Sigmoid colon (tissue), 7 donors: ENCODE results near the gene XYLT1. TPM values are rescaled to one million over a fixed set of nuclear protein-coding genes. Genes with fewer than 3 reads are reported as not detected.

ENCODE experiments used
- DNase-seq: peaks from one replicate; pipeline ENCODE4 v3.0.0-alpha.2; 2019
- H3K27ac ChIP-seq, 4 donors: fragments of 200-600 bp; sonication (generic); one replicate each; pipeline ENCODE4 v1.5.1; 2016 to 2019; ENCODE audit warnings: mild to moderate bottlenecking in 1 of 4
- H3K27me3 ChIP-seq, 3 donors: fragments of 200-600 bp; sonication (generic); one replicate each; pipeline ENCODE4 v1.5.1; 2019; ENCODE audit warnings: mild to moderate bottlenecking in 1 of 3
- H3K36me3 ChIP-seq, 4 donors: fragments of 200-600 bp; sonication (generic); one replicate each; pipeline ENCODE4 v1.5.1; 2016 to 2019
- H3K4me1 ChIP-seq, 4 donors: fragments of 200-600 bp; sonication (generic); one replicate each; pipeline ENCODE4 v1.5.1; 2017 to 2019
- H3K4me3 ChIP-seq, 4 donors: fragments of 200-600 bp; sonication (generic); one replicate each; pipeline ENCODE4 v1.5.1; 2017 to 2019; ENCODE audit warnings: mild to moderate bottlenecking in 2 of 4, moderate library complexity in 1 of 4
- H3K9me3 ChIP-seq, 4 donors: fragments of 200-600 bp in 3 of 4; sonication (generic) in 3 of 4; one replicate each; pipeline versions ENCODE4 v1.5.1 to v1.6.1; 2013 to 2019
- EP300 ChIP-seq, 4 donors: sonication (generic); formaldehyde crosslinking; IDR thresholded peaks; one replicate each; pipeline ENCODE4 v1.6.1; 2017; ENCODE audit warnings: antibody characterized with exemption in 4 of 4
- POLR2A ChIP-seq, 2 donors: fragments of 450-650 bp; IDR thresholded peaks; one replicate each; pipeline ENCODE4 v1.6.1; 2016; ENCODE audit warnings: antibody characterized with exemption in 2 of 2, mild to moderate bottlenecking in 2 of 2, moderate library complexity in 2 of 2
- POLR2AphosphoS5 ChIP-seq, 4 donors: sonication (generic); formaldehyde crosslinking; IDR thresholded peaks; one replicate each; pipeline ENCODE4 v1.6.1; 2017; ENCODE audit warnings: antibody characterized with exemption in 4 of 4
- WGBS, 2 donors: extraction: QIAGEN DNeasy Blood & Tissue Kit; methylation state at CpG; one replicate each; pipeline ENCODE4 v1.1.7; 2013; 5-methylcytosine and 5-hydroxymethylcytosine counted together
- intact Hi-C: fragments of 100-400 bp; cut with DNase I; formaldehyde crosslinking; loops from one replicate; pipeline ENCODE4 v1.15.1; 2023
- polyA plus RNA-seq, 3 donors: library from polyadenylated mRNA; stranded (reverse); fragments of 200-250 nt; gene quantifications; one replicate each; pipeline ENCODE4 v1.2.3, GENCODE V29; 2013
- total RNA-seq, 4 donors: library from RNA; depleted of rRNA; stranded (reverse); fragments of >200 nt; gene quantifications; one replicate each; pipeline ENCODE4 v1.1.0, GENCODE V29; 2016
- TF ChIP-seq, protein P1 (sequence below), 4 experiments: fragments of 450-650 bp in 3 of 4; fragments of 200-600 bp in 1 of 4; IDR thresholded peaks; one replicate each; pipeline ENCODE4 v1.5.1; 2016 to 2019; ENCODE audit warnings: antibody characterized with exemption in 4 of 4, mild to moderate bottlenecking in 3 of 4, moderate library complexity in 2 of 4
- donor health status: healthy with polysubstance abuse.
- donor health status: Bipolar disorder and iron deficiency.
- donor health status: healthy.

Gene XYLT1
- total and polyA plus RNA-seq, 7 donors: 0.60 to 33.2 (median 23.0) TPM

DNA sequence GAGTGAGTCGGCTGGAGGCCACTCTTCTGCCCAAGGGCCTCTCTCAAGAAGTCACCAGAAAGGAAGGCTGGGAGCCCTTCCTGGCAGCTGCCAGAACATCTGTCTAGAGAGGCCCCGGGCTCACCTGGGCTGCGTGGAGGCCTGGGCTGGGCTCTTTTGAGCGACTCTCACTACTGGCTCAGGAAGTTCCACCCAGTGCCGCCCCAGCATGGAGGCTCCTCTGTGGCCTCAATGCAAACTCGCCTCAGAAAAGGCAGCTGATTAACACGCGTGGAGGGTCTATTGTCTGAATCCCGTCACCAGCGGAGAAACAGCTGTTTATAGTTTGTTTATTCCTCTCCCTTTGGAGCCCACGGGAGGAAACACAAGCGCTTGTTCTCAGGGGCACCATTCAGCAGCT lies 25.3 kb downstream of the XYLT1 start:
- intact Hi-C loops: no loop called here
- WGBS, 2 donors: 88 to 91% methylated on average over 12 of the region's 12 CpGs
- Histone ChIP-seq H3K4me1 (peaks cover 0 to 32% (median 18%) of the 10 kb centered on the region in 4 donors), H3K4me3 (no peak overlapping the region), H3K36me3 (no peaks in the 10 kb centered on the region), H3K27me3 (no peaks in the 10 kb centered on the region), H3K9me3 (no peaks in the 10 kb centered on the region), H3K27ac (no peak overlapping the region)
- TF ChIP-seq EP300 (IDR thresholded peaks at IDR 0.05) (no peak), POLR2AphosphoS5 (IDR thresholded peaks at IDR 0.05) (no peak), POLR2A (IDR thresholded peaks at IDR 0.05) (no peak)
- TF ChIP-seq, protein P1, sequence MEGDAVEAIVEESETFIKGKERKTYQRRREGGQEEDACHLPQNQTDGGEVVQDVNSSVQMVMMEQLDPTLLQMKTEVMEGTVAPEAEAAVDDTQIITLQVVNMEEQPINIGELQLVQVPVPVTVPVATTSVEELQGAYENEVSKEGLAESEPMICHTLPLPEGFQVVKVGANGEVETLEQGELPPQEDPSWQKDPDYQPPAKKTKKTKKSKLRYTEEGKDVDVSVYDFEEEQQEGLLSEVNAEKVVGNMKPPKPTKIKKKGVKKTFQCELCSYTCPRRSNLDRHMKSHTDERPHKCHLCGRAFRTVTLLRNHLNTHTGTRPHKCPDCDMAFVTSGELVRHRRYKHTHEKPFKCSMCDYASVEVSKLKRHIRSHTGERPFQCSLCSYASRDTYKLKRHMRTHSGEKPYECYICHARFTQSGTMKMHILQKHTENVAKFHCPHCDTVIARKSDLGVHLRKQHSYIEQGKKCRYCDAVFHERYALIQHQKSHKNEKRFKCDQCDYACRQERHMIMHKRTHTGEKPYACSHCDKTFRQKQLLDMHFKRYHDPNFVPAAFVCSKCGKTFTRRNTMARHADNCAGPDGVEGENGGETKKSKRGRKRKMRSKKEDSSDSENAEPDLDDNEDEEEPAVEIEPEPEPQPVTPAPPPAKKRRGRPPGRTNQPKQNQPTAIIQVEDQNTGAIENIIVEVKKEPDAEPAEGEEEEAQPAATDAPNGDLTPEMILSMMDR (IDR thresholded peaks at IDR 0.05): no peak
- DNase-seq: no peak

DNA sequence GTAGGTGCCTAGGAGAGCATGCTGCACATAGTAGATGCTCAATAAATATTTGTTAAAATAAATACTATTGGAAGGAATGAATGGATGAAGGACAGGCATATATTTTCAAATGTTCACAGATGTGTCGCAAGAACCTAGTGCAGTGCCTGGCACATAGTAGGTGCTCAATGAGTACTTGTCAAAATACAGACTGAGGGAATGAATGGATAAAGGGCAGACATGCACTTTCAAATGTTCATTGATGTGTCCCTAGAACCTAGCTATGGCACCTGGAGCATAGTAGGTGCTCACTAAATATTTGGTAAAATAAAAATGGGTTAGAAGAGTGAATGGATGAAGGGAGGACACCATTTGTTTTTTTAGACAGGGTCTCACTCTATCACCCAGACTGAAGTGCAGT lies 26.1 kb downstream of the XYLT1 start:
- DNase-seq: no peak
- Histone ChIP-seq H3K27ac (no peak overlapping the region), H3K9me3 (no peaks in the 10 kb centered on the region), H3K4me3 (no peak overlapping the region), H3K4me1 (peaks cover 0 to 31% (median 18%) of the 10 kb centered on the region in 4 donors), H3K36me3 (no peaks in the 10 kb centered on the region), H3K27me3 (no peaks in the 10 kb centered on the region)
- intact Hi-C loops: no loop called here
- WGBS, 2 donors: 97 to 99% methylated on average over 1 of the region's 1 CpG
- TF ChIP-seq POLR2AphosphoS5 (IDR thresholded peaks at IDR 0.05): no peak
- TF ChIP-seq EP300 (IDR thresholded peaks at IDR 0.05): no peak
- no peak for TF ChIP-seq POLR2A (IDR thresholded peaks at IDR 0.05)
- TF ChIP-seq, protein P1 (IDR thresholded peaks at IDR 0.05): no peak

DNA sequence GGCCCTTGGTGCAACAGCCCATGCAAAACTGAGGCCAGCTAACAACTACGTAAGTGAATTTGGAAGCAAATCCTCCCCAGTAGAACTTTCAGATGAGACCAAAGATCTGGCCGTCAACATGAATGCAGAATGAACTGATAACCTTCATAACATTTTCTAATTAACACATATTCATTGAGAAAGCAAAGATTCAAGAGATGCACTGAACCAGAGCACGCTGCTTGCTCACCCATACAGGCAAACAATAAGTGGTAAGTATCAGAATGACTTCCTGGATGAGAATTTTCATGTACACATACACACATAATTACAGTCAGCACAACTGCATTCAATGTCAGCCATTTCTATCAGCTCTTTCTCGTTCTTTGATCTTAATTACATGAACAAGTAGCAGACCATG lies 30.6 kb downstream of the XYLT1 start:
- no peak for TF ChIP-seq EP300 (IDR thresholded peaks at IDR 0.05)
- no peak for DNase-seq
- no peaks in the 10 kb centered on the region for H3K9me3 ChIP-seq
- no peak overlapping the region for H3K4me3 ChIP-seq
- no peak overlapping the region for H3K27ac ChIP-seq
- 74 to 78% methylated on average over 4 of the region's 4 CpGs for WGBS, 2 donors
- intact Hi-C loops: no loop called here
- peaks cover 0 to 20% (median 14%) of the 10 kb centered on the region in 4 donors for H3K4me1 ChIP-seq
- no peaks in the 10 kb centered on the region for H3K36me3 ChIP-seq
- H3K27me3 ChIP-seq: no peaks in the 10 kb centered on the region

DNA sequence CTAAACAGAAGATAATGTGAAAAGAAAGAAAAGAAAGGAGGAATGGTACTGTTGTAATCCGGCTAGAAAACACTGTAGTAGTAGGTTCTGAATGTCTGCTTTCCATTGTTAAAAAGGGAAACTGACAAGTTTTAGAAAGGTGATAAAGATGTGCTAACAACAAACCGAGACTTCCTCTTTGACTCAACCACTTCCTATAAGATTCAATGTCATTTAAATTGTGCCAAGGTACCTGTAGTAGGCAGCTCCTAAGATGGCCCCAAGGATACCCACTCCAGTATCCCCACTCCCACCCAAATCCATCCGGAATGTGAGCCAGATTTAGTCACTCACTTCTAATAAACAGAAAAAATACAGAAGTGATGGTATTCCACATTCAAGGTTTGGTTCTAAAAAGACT lies 31.2 kb downstream of the XYLT1 start:
- Histone ChIP-seq H3K4me1 (peaks cover 0 to 20% (median 14%) of the 10 kb centered on the region in 4 donors), H3K9me3 (no peaks in the 10 kb centered on the region), H3K27me3 (no peaks in the 10 kb centered on the region), H3K4me3 (no peak overlapping the region), H3K36me3 (peaks cover 0 to 3% (median 0%) of the 10 kb centered on the region in 4 donors), H3K27ac (no peak overlapping the region)
- DNase-seq: no peak
- intact Hi-C loops: no loop called here
- WGBS, 2 donors: 59 to 87% methylated on average over 3 of the region's 3 CpGs
- no peak for TF ChIP-seq POLR2A (IDR thresholded peaks at IDR 0.05)
- TF ChIP-seq POLR2AphosphoS5 (IDR thresholded peaks at IDR 0.05): no peak
- no peak for TF ChIP-seq EP300 (IDR thresholded peaks at IDR 0.05)
- TF ChIP-seq, protein P1 (IDR thresholded peaks at IDR 0.05): no peak

DNA sequence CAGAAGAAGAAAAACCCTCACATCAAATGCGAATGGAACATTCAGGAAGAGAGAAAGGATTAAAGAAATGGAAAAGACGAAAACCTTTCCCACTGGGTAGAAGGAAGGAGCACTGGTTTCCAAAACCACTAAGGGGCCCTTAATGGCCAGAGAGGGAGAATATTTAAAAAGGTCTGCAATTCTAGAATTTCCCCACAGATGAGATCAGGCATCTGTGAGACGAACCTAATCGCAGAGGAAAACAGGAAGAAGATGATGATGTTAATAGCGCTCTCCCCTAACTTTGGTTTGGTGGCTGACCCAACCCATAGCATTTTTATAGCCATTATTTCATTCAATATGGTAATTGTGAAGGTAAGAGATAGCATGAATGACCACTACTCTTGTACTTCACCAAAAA lies 32.8 kb downstream of the XYLT1 start:
- Histone ChIP-seq H3K4me1 (peaks cover 0 to 27% (median 18%) of the 10 kb centered on the region in 4 donors), H3K27me3 (no peaks in the 10 kb centered on the region), H3K27ac (no peak overlapping the region), H3K9me3 (no peaks in the 10 kb centered on the region), H3K36me3 (peaks cover 0 to 3% (median 0%) of the 10 kb centered on the region in 4 donors), H3K4me3 (no peak overlapping the region)
- TF ChIP-seq EP300 (IDR thresholded peaks at IDR 0.05): no peak
- TF ChIP-seq, protein P1 (IDR thresholded peaks at IDR 0.05): no peak
- TF ChIP-seq POLR2A (IDR thresholded peaks at IDR 0.05): no peak
- no peak for TF ChIP-seq POLR2AphosphoS5 (IDR thresholded peaks at IDR 0.05)
- WGBS, 2 donors: 86 to 90% methylated on average over 5 of the region's 5 CpGs
- intact Hi-C loops: no loop called here
- no peak for DNase-seq
